HL-60/S4 treated with retinoic acid at 250 ng/mL for 4 days and 3 days (cell line): ENCODE results near the gene KIRREL3.

ENCODE experiments used
- in situ Hi-C: fragments of 300-500 bp; cut with MboI; formaldehyde crosslinking; loops from 2 replicates; pipeline ENCODE4 v1.7.0; 2022; ENCODE audit warnings: low sequenced_read_pairs

KIRREL3 gene

GRCh38 chr11:126694065-126694625 is 306.4 kb downstream of the KIRREL3 start:
- in situ Hi-C loops = no loop called here

DNA sequence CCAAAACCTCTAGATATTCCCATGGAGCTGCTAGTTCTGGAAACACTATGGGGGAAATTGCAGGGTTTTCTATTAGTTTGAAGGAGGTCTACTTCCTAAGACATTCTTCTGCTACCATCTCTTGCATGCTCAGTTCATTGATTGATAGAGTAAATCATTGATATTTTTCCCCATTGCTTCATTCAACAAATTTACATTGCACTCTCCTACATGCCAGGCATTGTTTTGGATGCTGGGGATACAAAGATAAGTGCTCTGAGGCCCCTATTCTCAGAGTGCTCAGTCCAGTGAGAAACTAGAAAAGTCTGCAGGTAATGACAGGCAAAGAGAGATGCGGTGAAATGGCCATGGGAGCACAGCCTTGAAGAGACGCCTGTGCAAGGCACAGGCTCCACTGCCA is 313.1 kb downstream of the KIRREL3 start:
- in situ Hi-C loops = no loop called here

DNA sequence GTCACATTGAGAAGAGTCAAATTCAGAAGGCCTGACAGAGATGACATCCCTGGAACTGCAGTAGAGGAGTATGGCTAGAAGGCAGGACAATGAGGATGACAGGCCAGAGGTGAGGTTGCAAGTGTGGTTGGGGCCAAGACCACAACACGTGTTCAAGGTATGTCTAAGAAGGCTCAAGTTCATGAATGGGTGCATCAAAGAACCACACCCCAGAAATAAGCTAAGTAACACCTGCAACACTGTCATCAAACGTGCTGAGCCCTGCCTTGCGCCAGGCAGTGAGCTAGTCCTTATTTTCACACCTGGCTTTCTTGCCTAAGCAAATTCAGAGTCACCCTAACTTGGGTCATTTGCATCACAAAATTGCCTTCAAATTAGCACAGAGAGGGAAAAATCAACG is 313.6 kb downstream of the KIRREL3 start:
- in situ Hi-C loops = no loop called here

DNA sequence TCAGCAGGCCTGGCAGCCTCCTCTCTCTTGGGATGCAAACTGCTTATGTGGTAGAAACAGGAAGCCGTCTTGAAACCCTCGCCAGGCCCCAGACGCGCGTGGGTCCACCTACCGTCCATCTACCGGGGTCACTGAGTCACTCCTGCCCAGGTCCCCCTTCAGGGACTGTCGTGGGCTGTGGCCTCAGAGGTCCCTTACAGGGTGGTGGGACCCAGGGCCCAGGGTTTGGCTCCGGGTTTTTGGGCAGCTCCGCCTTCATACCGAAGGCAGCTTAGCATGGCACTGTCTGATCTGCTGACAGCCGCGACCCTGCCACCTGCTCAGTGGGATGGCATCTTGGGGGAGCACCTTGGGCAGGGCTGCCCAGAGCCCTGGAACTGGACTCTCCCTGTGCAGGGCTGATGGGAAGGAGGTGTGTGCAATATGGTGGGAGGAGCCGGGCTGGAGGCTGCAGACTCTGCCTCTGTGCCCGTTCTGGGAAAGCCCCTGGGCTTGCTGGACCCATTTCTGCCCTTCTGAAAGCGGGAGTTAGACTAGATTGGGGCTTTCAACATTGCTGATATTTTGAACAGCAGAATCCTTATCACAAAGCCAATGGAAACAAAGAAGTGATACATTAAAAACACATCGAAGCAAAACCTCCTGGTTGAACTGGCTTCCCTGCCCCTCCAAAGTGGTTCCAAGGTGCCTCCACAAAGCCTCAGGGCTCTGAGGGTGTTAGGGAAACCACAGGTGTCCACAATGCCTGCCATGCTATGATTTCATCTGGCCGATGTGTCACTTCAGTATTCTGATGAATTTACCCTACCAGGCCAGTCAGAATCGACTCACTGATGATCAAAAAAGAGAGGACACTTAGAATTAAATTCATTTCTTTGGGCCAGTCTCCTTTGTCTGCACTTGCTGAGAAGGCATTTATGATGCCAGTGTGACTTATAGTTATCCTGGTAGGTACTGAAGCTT is 316.5 kb downstream of the KIRREL3 start:
- in situ Hi-C loops = no loop called here

- in situ Hi-C loops = no loop called here
Observed at GRCh38 chr11:126682590-126682989, 318.0 kb downstream of the KIRREL3 start.

DNA sequence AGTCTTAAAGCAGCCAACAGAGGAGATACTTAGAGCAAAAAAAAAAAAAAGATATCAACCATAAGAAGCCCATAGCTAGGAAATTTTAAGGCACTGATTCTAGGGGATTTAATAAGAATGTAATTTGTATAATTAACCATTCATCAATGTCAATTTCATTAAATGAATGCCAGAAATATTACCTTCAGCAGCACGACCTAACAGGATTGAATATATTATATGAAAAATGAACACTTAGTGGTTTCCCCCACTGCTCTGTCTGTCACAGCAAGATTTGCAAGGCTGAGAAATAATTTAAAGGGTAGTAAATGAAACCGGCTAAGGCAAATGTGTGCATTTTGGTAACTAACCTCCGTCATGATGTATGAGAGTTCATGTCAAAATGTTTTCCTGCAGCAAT is 319.9 kb downstream of the KIRREL3 start:
- in situ Hi-C loops = no loop called here

- in situ Hi-C loops = no loop called here
Observed at GRCh38 chr11:126680131-126680530, 320.4 kb downstream of the KIRREL3 start.

GRCh38 chr11:126679033-126679432 is 321.5 kb downstream of the KIRREL3 start:
- in situ Hi-C loops = no loop called here

DNA sequence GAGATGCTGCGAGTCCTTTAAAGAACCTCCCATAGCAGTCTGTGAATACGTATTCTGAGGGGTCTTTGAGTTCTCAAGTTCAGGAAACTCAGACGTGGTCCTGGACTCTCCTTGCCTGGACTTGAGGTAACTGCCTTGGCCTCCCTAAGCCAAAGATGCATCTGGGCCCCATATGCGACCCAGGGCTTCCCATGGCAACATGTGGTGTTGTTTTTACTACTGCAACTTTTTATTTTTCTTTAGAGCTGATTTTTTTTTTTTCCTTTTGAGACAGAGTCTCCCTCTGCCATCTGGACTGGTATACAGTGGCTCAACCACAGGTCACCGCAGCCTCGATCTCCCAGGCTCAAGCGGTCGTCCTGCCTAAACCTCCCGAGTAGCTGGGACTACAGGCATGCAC is 324.0 kb downstream of the KIRREL3 start:
- in situ Hi-C loops = no loop called here

DNA sequence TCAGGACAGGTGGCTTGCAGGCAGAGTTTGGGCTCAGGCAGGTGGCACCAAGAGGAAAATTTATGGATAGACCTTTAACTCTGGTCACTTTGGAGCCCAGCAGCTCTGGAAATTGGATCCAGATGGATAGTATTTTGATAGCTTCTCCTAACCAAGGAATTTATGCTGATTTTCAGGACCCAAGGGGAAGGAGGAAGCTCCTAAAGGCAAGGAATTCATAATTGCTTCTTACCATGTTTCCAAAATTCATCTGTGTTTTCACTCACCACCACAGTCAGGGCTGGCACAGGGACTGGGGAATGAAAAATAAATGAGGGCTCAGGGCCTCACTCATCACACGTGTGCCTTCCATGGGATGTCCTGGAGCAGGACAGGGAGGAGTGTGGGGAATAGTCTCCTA is 327.3 kb downstream of the KIRREL3 start:
- in situ Hi-C loops = no loop called here

- in situ Hi-C loops = no loop called here
Observed at GRCh38 chr11:126669416-126669815, 331.2 kb downstream of the KIRREL3 start.

- in situ Hi-C loops = no loop called here
Observed at GRCh38 chr11:126664643-126665042, 335.9 kb downstream of the KIRREL3 start.

GRCh38 chr11:126663749-126664592 is 336.6 kb downstream of the KIRREL3 start:
- in situ Hi-C loops = no loop called here

- in situ Hi-C loops = no loop called here
Observed at GRCh38 chr11:126662035-126662790, 338.4 kb downstream of the KIRREL3 start.

- in situ Hi-C loops = no loop called here
Observed at GRCh38 chr11:126660761-126661425, 339.7 kb downstream of the KIRREL3 start.

GRCh38 chr11:126660321-126660720 is 340.2 kb downstream of the KIRREL3 start:
- in situ Hi-C loops = no loop called here

DNA sequence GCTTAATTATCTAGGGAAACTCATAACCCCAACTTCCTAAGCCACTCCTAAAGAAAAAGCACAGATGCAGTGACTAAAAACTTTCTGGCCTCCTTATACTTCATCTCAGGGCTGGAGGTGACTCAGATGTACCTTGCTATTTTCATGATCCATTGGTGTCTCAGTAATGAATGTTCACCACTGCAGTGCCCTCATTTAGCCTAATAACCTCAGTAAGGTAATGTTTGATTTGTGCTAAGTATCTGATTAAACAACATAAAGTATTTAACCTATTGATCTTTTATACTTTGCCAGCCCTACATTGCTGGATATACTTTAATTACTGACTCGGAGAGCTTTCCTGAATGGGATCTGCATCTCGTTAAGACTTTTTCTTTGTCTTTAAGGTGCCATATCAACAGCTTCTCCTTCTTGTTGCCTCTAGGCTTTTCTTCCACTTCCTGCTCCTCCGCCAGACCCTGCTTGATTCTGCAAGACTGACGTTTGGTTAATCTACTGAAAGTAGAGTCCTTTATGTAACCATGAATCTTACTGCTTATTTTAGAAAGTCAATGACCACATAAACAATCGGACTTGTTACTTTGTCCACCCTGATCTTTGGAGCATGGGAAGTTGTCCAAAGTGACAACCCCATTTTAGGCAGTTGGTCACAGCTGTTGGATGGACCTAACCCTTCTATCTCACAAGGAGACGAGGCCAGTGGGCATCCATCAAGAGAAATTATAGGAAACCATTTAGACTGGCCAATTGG is 342.1 kb downstream of the KIRREL3 start:
- in situ Hi-C loops = no loop called here

- in situ Hi-C loops = no loop called here
Observed at GRCh38 chr11:126655807-126656128, 344.8 kb downstream of the KIRREL3 start.
